Progenitor cell of endocrine pancreas (in vitro differentiated cells): Measurements from ENCODE around the gene NALF2. TPM values are rescaled to one million over a fixed set of nuclear protein-coding genes. Genes with fewer than 3 reads are reported as not detected.

Source experiments
- DNase-seq: peaks from one replicate; pipeline ENCODE4 v3.0.0; 2021; ENCODE audit warnings: low spot score; ENCODE audit not compliant: unreplicated experiment
- H3K27ac Mint-ChIP-seq: 2 replicates; pipeline ENCODE4 v1.8.0; 2021; ENCODE audit warnings: mild to moderate bottlenecking, moderate library complexity, mixed read lengths
- H3K27me3 Mint-ChIP-seq: 2 replicates; pipeline ENCODE4 v1.8.0; 2021; ENCODE audit warnings: mixed read lengths
- H3K36me3 Mint-ChIP-seq: 2 replicates; pipeline ENCODE4 v1.8.0; 2022; ENCODE audit warnings: mixed read lengths; ENCODE audit not compliant: insufficient read depth
- H3K4me1 Mint-ChIP-seq: 2 replicates; pipeline ENCODE4 v1.8.0; 2021; ENCODE audit warnings: low read depth, mixed read lengths
- H3K4me3 Mint-ChIP-seq: 2 replicates; pipeline ENCODE4 v1.8.0; 2021; ENCODE audit warnings: low read depth, mild to moderate bottlenecking, moderate library complexity, mixed read lengths
- H3K9me3 Mint-ChIP-seq: 2 replicates; pipeline ENCODE4 v1.8.0; 2021; ENCODE audit warnings: low read depth, mixed read lengths
- total RNA-seq: library from RNA; stranded (reverse); gene quantifications from 2 replicates; pipeline ENCODE4 v1.2.1, GENCODE V29; 2021
- TF ChIP-seq, protein P1 (sequence below): fragments of 200-600 bp; sonication (generic); IDR thresholded peaks from one replicate; pipeline ENCODE4 v1.5.0; 2021; ENCODE audit warnings: antibody characterized with exemption, mild to moderate bottlenecking; ENCODE audit not compliant: unreplicated experiment

The NALF2 gene
- total RNA-seq, 1 donor from 2014 or later, result 3.2 TPM

DNA sequence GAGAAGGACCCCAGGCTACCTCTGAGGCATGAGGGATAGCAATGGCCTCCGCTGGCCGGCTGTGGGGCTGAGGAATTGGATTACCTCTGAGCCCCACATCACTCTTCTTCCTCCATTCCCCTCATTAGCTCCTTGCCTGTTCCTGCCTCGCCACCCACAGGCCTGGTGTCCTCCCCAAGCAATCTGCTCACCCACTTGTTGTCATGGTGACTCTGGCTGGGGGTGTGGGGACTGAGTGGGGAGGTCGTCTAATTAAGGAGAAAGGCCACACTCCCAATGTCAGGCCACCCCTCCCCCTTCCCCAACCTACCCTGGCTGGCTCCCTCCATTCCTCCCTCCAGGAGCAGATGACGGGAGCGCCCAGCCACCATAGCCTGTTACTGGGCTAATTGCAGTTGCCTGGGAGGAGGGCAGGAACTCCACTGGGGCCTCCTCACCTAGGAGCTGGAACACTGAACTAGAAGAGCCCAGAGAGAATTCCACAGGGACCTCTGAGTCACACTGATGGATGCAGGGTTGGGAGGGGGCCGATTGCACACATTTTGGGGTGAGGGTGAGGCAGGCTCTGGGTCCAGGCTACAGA lies 20.7 kb downstream of the NALF2 start:
- no peak overlapping the region for H3K27ac Mint-ChIP-seq
- H3K9me3 Mint-ChIP-seq, result peaks cover 23% of the 10 kb centered on the region
- TF ChIP-seq, protein P1, sequence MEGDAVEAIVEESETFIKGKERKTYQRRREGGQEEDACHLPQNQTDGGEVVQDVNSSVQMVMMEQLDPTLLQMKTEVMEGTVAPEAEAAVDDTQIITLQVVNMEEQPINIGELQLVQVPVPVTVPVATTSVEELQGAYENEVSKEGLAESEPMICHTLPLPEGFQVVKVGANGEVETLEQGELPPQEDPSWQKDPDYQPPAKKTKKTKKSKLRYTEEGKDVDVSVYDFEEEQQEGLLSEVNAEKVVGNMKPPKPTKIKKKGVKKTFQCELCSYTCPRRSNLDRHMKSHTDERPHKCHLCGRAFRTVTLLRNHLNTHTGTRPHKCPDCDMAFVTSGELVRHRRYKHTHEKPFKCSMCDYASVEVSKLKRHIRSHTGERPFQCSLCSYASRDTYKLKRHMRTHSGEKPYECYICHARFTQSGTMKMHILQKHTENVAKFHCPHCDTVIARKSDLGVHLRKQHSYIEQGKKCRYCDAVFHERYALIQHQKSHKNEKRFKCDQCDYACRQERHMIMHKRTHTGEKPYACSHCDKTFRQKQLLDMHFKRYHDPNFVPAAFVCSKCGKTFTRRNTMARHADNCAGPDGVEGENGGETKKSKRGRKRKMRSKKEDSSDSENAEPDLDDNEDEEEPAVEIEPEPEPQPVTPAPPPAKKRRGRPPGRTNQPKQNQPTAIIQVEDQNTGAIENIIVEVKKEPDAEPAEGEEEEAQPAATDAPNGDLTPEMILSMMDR, result no peak
- no peak for DNase-seq
- H3K36me3 Mint-ChIP-seq, result peaks cover 2% of the 10 kb centered on the region
- H3K4me3 Mint-ChIP-seq, result no peak overlapping the region
- H3K4me1 Mint-ChIP-seq, result no peaks in the 10 kb centered on the region
- H3K27me3 Mint-ChIP-seq, result no peaks in the 10 kb centered on the region

DNA sequence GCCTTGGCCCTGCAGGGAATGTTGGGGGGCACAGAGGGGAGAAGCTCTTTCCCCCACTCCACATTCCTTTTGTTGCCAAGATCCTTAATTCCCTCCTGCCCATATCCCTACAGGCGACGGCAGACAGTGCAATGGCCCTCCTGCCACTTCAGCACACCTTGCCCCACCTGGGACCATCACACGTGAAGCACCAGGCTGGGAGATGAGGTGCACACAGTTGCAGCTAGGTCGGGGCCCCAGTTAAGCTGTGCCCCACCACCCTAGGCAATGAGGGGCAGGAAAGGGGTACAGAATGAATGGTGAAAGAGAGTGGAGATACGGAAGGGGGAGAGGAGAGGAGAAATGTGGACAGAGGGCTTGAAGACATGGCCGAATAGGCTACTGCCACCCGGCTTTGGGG lies 26.2 kb downstream of the NALF2 start:
- TF ChIP-seq, protein P1, result no peak
- no peaks in the 10 kb centered on the region for H3K4me1 Mint-ChIP-seq
- H3K9me3 Mint-ChIP-seq, result peaks cover 22% of the 10 kb centered on the region
- H3K36me3 Mint-ChIP-seq, result no peaks in the 10 kb centered on the region
- H3K4me3 Mint-ChIP-seq, result no peak overlapping the region
- no peaks in the 10 kb centered on the region for H3K27me3 Mint-ChIP-seq
- no peak for DNase-seq
- H3K27ac Mint-ChIP-seq, result no peak overlapping the region

GRCh38 chrX:69531031-69531755 lies 27.1 kb downstream of the NALF2 start:
- H3K9me3 Mint-ChIP-seq, result peaks cover 17% of the 10 kb centered on the region
- no peak overlapping the region for H3K4me3 Mint-ChIP-seq
- no peaks in the 10 kb centered on the region for H3K27me3 Mint-ChIP-seq
- no peaks in the 10 kb centered on the region for H3K36me3 Mint-ChIP-seq
- TF ChIP-seq, protein P1, result no peak
- DNase-seq, result no peak
- no peaks in the 10 kb centered on the region for H3K4me1 Mint-ChIP-seq
- H3K27ac Mint-ChIP-seq, result no peak overlapping the region

GRCh38 chrX:69535661-69536060 lies 31.5 kb downstream of the NALF2 start:
- Mint-ChIP-seq H3K27ac (no peak overlapping the region), H3K27me3 (peaks cover 5% of the 10 kb centered on the region), H3K4me3 (no peak overlapping the region), H3K4me1 (no peaks in the 10 kb centered on the region), H3K9me3 (peaks cover 18% of the 10 kb centered on the region), H3K36me3 (no peaks in the 10 kb centered on the region)
- TF ChIP-seq, protein P1, result no peak
- no peak for DNase-seq

DNA sequence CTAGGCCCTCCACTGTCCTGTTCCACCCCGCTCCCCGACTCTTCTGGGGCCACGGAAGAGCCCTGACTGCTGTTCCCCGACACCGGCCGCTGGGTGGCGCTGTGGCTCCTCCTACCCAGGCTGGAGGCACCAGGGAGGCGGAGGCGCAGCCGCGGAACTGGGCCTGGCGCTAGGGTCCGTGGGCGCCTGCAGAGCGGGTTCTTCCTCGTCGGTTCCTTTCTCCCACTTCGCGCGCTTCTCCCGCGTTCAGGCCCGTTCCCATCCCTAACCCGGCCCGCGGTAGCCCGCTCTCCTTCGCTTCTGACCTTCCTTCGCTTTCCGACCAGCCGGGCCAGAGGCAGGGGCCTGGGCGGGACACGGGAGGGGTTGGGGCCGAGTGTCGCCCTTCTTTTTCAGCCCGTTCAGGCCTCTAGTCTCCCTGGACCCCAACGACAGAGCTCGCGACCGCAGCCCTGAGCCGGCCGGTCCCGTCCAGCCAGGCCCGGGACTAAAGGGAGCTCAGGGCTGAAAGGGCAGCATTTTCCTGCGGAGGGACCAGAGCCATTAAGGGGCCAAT lies 34.3 kb downstream of the NALF2 start:
- Mint-ChIP-seq H3K4me1 (no peaks in the 10 kb centered on the region), H3K27ac (peak overlapping the region; percentile 37), H3K9me3 (peaks cover 20% of the 10 kb centered on the region), H3K27me3 (peaks cover 5% of the 10 kb centered on the region), H3K36me3 (no peaks in the 10 kb centered on the region), H3K4me3 (peak overlapping the region; percentile 74)
- TF ChIP-seq, protein P1, result peak; percentile 81
- peak; percentile 76 for DNase-seq
